Activated CD4-positive, alpha-beta T cell treated with anti-CD3 and anti-CD28 coated beads, Interleukin-2, amount 50 U/mL, for 48 hours (primary cell): Measurements from ENCODE around the gene KIRREL1.

Source experiments
- DNase-seq, 2 experiments: peaks; one replicate each; pipeline ENCODE4 v3.0.0-alpha.2; 2020

The KIRREL1 gene

GRCh38 chr1:157975228-157975950, 18.1 kb upstream of the KIRREL1 start:
- DNase-seq: no peak

DNA sequence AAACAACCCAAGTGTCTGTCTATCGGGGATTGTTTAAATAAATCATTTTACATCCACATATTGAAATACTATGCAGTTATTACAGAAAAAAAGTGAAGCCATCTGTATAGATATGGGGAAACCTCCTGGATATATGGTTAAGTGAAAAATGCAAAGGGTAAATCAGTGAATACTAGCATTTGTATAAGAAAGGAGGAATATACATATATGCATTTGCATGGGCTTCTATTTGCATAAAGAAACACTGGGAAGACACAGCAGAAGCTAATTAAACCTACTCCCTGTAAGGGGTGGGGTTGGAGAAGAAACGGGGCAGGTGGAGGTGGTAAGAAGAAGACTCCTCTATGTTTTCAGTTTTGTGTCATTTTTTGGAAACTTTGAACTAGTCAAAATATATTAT, 16.6 kb upstream of the KIRREL1 start:
- no peak for DNase-seq

- DNase-seq: no peak
Observed at GRCh38 chr1:157978586-157979403, 14.7 kb upstream of the KIRREL1 start.

DNA sequence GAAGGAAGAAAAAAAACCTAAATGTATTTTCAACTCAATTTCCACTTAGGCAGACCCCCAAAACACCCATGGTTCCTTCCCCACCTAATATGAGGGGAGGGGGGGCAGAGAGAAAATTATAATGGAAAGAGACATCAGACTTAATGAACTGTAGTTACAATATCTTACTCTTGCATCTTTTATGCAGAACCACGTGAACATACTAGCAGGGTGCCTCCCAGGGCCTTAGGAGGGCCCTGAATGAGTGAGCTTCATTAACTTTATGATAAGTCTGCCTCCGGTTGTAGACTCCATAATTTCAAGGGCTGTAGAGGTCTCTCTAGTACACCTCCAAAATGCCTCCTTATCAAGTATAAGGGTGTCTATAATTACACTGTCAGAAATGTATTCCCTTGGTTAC, 11.3 kb upstream of the KIRREL1 start:
- no peak for DNase-seq

DNA sequence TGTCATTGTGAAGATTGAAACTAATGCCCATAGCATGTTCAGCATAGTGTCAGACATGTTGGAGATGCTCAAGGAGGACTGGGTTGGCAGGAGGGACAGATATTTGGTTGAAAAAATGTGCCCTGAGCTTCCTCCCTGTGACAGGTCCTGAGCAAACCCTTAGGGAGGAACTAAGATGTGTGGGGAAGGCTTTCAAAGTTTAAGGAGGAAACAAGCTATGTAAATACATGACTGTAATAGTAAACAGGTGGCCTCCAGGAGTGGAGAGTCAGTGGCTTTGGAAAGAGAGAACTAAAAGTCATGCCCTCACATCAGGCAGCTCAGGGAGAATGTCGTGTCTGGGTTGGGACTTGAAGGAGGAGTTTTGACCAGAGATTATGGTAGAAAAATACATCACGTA, 9.7 kb upstream of the KIRREL1 start:
- no peak for DNase-seq

GRCh38 chr1:157984469-157984868, 9.0 kb upstream of the KIRREL1 start:
- DNase-seq: no peak

- no peak for DNase-seq
Observed at GRCh38 chr1:157985473-157985872, 8.0 kb upstream of the KIRREL1 start.

DNA sequence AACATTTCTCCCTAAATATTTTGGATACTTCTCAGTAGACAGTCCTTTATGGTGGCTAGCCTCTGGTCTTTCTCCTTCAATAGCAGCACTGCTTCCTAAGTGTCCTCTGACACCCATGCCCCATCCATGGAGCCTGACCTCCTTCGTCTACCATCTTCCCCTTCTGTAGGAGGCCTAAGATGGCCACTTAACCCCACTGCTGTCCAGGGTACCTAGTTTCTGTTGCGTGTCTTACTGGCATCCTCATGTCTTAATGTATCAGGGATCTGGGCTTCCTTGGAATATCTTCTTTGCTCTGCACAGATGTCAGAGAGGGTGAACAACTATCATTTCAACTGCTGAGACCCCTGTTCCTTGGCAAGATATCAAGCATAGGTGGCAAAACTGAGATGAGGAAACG, 5.4 kb upstream of the KIRREL1 start:
- no peak for DNase-seq

DNA sequence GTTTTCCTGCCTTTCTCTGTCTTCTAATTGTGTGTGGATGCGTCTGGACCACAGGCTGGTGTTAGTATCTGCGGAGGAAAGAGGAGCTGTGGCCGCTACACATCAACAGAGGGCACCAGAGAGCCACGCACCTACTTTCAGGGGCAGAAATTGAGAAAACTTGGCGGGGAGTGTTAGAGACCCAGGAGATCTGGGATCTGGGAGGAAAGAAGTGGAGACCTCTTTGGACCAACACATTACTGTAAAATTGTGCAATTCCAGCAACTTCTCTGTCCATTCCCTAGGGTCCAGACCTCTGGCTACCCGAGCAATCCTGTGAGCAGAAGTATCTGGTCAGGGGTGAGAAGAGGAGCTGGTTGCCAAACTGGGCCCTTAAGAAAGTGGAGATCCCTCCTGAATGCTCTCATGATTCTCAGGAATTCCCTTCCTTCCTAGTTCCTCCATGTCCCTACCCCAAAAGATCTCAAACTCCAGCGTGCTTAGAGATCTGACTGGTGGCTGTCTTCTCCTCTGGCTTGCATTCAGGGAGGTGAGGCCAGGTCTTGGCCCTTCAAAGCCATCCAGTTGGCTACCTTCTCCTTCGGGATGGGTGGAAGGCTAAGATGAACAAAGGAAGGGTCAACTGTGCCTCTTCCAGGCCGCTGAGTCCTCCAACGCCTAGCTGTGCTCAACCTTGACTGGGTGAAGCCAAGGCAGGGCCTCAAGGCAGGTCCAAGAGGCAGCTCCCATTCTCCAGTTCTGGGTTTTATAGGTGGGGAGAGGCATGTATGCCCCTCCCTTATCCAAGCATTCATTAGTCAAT, 1.2 kb upstream of the KIRREL1 start:
- DNase-seq: peak; percentile 49 to 65

- DNase-seq: no peak
Observed at GRCh38 chr1:157992833-157993146, 655 bp upstream of the KIRREL1 start.

DNA sequence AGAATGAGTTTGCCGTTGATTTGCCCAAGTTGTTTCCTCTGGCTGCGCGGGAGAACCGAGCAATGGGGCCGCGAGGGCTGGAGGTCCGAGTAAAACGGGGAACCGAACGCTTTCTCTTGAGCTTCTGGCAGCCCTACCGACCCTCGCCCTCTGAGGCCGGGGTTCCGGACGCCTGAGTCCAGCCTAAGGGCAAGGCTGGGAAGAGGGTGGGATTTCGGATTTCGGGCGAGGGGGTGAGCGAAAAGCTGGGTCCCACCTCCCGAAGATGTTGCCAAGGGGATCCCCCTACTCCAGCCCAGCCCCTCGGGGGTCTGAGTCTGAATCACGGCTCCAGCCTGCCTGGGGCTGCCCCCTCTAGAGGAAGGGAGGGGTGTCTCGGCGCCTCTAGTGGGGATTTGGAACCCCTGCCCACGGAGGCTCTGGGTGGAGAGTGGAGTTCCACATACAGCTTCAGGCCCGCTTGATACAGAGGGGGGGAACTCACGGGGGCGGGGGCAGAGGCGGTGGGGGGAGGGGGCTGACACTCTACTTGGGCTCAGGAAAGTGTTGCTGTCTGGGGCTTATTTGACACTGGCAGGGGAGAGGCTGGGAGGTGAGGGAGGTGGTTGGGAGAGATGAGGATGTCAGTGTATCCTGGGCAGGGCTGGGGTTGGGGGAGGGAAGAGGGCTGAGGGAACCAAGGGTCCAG, 617 bp downstream of the KIRREL1 start:
- no peak for DNase-seq

- no peak for DNase-seq
Observed at GRCh38 chr1:157994704-157995582, 1.5 kb downstream of the KIRREL1 start.

GRCh38 chr1:157995583-157996169, 2.2 kb downstream of the KIRREL1 start:
- no peak for DNase-seq

- DNase-seq: no peak
Observed at GRCh38 chr1:157996433-157996832, 3.0 kb downstream of the KIRREL1 start.

GRCh38 chr1:158000507-158000906, 7.1 kb downstream of the KIRREL1 start:
- DNase-seq: no peak

DNA sequence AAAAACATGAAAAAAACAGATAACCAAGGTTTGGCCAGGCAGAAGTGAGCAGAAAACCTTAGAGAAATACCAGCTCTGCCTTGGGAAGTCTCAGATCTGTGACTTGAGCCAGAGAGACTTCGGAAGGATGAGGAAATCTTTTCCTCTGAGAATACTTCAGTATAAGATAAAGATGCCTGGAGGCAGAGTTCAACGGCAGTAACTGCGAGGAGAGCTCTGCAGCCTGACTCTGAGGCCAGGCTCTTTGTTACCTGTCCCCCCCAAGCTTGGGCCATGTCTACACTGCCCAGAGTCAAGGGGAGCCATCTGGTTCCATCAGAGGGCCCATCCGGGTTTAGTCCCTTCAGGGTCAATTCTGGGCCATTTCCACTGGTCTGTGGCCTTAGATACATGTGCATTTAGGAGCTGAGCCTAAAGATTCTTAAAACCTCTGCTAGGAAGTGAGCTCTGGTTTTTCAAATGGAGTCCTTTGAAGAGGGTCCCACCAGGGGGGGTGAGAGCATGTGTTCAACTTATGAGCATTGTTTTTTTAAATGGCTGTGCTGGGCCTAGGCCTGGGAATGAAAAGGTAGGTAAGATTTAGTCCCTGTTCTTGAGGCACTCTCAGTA, 8.7 kb downstream of the KIRREL1 start:
- DNase-seq: no peak

DNA sequence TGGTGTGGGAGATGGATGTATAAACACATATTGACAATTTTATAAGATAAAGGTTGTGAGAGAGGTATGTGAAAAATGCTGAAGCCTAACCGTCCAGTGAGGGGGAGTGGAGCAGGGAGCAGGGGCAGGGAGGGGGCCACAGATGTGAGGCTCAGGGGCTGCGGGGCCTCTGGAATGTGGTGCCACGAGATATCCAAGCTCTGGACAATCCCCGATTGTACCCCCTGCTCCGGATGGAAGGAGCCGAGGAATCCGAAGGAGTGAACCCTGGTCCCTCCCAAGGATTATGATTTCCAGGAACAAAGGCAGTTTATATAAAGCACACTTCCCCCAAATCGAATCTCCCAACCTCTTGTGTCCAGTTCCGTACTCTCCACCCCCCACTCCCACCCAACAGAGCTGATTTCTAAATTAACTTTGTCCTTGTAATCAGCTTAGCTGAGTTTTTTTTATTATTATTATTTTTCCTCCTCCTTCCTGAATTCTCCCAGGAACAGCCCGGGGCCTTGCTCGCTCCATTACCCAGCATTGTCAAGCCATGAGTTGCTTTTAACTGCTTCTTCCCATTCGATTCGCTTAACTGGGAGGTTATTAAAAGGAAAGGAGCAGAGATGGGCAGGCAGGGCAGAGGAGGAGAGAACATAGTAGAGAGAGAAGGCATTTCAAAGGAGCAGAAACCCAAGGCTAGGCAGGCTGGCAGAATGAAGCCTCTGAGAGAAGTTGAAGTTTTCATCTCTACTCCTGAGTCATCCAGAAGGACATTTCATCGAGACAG, 9.4 kb downstream of the KIRREL1 start:
- DNase-seq: no peak

- DNase-seq: no peak
Observed at GRCh38 chr1:158003406-158003800, 10.0 kb downstream of the KIRREL1 start.

GRCh38 chr1:158005224-158005623, 11.8 kb downstream of the KIRREL1 start:
- DNase-seq: no peak

DNA sequence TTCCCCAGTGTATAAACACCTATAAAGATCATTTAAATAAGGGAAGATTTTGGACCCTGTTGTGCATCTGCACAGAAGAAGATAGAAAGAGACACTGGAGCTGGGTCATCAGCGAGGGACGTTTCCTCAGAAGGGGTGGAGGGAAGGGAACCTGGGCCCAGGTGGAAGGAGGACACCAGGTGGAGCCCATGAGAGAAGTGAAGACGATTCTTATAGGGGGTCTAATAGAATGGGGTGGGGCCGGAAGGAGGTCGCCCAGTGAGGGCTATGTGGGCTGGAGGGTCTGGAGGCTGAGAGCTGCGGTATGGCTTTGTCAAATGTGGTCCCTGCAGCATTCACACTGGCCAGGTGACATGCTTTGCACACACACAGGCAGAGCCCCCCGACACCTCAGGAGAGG, 13.7 kb downstream of the KIRREL1 start:
- no peak for DNase-seq
